HS-5 (cell line): ENCODE results near the gene ATP7B.
"Not testable (repeated sequence)": the region's sequence is repeated elsewhere in the genome, so short reads cannot be mapped to it uniquely, and the experiment has no call there.

Experiments
- DNase-seq: peaks from one replicate; pipeline ENCODE4 v3.0.0-alpha.2; 2012; ENCODE audit warnings: low read depth

The ATP7B gene

GRCh38 chr13:52006523-52007245, 4.6 kb downstream of the ATP7B start:
- DNase-seq = no peak

GRCh38 chr13:52005841-52006522, 5.3 kb downstream of the ATP7B start:
- DNase-seq = no peak

- DNase-seq = no peak
Measured at GRCh38 chr13:52004511-52005170, 6.6 kb downstream of the ATP7B start.

- DNase-seq = no peak
Measured at GRCh38 chr13:52003541-52003940, 7.7 kb downstream of the ATP7B start.

- DNase-seq = no peak
Measured at GRCh38 chr13:52002361-52002760, 8.9 kb downstream of the ATP7B start.

GRCh38 chr13:52001120-52001731, 10.0 kb downstream of the ATP7B start:
- no peak for DNase-seq

DNA sequence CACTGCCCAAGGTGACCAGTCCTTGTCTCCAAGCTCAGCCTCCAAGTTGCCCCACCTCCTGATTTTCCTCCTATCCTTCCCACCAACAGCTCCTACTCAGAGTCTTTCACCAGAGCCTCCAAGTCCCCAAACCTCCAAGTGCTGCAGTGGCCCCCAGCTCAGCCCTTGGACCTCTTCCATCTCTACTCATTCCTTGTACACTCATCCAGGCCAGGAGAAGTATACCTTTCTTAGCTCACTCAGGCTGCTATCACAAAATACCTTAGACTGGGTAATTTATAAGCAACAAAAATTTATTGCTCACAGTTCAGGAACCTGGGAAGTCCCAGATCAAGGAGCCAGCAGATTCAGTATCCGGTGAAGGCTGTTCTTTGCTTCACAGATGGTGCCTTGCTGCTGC, 11.3 kb downstream of the ATP7B start:
- DNase-seq = no peak

DNA sequence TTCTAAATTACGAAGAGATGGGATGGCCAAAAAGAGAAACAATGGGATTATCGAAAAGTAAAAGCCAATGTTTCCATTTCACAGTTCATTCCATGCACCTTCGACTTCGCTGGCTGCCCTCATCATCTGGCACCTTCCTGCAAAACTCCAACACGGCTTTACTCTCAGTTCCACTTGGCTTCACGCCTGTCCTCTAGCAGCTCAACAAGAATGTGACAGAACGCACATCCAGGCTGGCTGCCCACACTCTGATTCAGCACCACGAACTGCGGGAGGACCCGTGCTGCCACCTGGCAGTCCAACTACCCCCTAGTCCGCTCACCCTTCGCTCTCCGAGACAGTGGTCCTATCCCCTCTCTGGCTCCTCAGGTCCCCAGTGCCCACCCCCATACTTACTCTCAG, 11.7 kb downstream of the ATP7B start:
- DNase-seq = no peak

- no peak for DNase-seq
Measured at GRCh38 chr13:51998723-51999509, 12.3 kb downstream of the ATP7B start.

- no peak for DNase-seq
Measured at GRCh38 chr13:51997641-51998330, 13.5 kb downstream of the ATP7B start.

- no peak for DNase-seq
Measured at GRCh38 chr13:51997186-51997585, 14.1 kb downstream of the ATP7B start.

DNA sequence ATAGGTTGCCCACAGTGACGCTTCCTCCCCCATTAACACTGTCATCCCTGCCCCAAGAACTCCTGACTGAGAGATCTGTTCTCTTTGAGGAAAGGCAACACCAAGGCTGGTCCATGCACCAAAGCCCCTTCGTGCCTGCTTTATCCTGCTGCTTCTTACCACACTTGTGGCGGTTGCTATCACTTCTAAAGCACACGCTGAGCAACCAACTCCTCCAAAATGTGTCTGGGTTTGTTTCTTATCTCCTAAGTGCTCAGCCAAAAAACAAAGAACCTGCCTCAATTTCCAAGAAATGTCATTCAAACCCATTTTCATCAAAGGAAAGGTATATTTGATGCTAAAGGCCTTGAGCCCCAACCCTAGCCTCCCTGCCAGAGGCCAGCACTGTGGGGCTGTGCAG, 14.6 kb downstream of the ATP7B start:
- DNase-seq = no peak

DNA sequence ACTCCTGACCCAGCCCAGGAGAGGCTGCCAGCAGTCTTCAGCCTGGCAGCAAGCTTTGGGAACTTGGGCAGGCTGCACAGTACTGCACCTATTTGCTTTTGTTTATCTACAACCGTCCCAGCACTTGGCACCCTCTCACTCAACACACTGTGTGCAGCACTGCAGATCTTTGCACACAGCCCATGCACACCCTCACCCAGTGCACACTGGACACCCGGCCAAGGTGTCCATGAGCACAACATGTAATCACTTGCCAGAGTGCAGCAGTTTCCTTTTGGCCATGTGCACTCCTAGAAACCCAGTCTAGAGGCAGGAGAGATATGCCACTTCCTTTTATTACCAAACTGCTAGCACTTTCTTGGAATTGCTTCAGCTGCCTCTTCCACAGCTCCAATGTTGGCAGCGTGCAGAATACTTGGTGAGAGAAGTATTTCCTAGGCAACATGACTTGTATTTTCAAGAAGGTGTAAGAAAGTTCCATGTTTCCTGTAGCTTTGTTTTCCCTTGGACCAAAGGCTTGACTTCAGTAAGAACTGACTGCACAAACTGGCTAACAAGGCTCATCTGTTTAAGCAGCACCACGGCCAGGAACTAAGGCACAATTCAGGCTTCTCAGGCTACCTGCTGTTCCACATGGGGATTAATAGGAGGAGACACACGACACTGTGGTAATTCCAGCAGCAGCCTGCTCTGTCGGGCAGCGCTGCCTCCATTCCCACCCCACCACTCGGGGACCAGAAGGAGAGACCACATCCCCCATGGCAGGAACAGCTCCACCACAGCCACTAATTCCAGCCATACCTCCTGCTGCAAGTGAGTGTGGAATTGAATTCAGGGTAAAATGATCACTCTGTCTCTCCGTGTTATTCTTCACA, 15.3 kb downstream of the ATP7B start:
- DNase-seq = no peak

GRCh38 chr13:51993713-51994112, 17.5 kb downstream of the ATP7B start:
- no peak for DNase-seq

DNA sequence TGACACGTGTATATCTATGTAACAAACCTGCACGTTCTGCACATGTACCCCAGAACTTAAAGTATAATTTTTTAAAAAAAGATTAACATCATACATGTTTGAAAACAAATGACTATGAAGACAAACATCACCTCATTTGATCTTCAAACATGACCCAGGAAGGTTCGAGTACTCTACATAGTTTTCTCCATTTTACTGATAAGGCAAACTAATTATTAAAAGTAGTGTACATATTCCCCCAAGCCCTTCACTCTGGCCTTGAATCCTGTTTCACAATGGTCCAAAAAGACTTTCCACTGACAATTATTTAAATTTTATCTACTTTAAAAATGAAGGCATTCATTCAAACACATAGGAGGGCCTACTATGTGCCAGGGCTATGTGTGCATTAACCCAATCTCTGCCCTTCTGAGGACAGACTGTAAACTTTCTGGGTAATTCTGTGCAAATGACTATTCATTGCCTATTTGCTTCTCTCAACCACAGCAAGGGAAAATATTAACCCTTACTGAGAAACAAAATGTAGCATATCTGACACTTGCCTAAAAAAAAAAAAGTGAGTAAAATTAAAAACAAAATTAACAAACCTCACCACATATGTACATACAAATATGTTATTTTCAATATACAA, 22.1 kb downstream of the ATP7B start:
- no peak for DNase-seq

- not testable (repeated sequence) for DNase-seq
Measured at GRCh38 chr13:51984904-51985303, 26.3 kb downstream of the ATP7B start.

- not testable (repeated sequence) for DNase-seq
Measured at GRCh38 chr13:51983292-51983691, 28.0 kb downstream of the ATP7B start.

DNA sequence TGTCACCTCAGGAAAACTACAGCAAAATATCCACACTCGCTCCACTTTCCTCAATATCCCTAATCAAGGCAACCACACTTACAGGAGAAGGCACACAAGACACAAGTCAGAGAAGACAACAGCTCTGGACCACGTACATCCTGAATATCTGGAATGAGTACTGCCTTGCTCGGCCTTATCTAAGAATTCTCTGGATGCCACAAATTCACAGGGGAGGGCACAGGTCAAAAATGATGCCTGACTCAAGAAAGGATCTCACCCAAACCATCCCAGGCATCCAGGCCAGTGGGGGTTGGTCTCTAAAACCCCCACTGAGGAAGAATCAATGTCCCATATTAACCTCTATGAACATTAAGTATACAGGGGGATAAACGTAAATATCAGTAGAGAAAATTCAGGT, 29.9 kb downstream of the ATP7B start:
- no peak for DNase-seq

GRCh38 chr13:51980908-51981307, 30.3 kb downstream of the ATP7B start:
- no peak for DNase-seq
